HG03108 (cell line): Measurements from ENCODE around the gene ANK3.

Experiments
- ATAC-seq: cut with Tn5 transposase; IDR thresholded peaks from one replicate; pipeline ENCODE4 v1.9.1; 2021; ENCODE audit warnings: moderate library complexity; ENCODE audit not compliant: unreplicated experiment

ANK3 gene

GRCh38 chr10:60107308-60107976, 282.2 kb downstream of the ANK3 start:
- no peak for ATAC-seq

DNA sequence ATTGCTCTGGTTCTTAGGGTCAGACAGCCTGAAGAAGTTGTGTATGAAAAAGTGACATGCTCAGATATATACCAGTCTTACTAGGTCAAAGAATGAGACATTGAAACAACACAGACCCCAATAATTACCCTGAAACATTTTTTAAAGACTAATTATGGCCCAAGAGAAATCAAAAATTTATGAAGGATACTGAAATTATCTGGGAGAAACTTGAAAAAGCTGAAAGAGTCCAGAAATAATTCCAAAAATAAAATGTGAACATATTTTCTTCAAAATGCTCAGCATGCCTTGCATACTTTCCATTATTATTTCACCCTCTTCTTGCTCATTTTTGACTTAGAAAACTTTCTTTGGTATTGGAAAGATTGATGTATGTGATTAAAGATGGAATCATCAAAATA, 284.4 kb downstream of the ANK3 start:
- no peak for ATAC-seq

- no peak for ATAC-seq
Measured at GRCh38 chr10:60101821-60102220, 287.9 kb downstream of the ANK3 start.

DNA sequence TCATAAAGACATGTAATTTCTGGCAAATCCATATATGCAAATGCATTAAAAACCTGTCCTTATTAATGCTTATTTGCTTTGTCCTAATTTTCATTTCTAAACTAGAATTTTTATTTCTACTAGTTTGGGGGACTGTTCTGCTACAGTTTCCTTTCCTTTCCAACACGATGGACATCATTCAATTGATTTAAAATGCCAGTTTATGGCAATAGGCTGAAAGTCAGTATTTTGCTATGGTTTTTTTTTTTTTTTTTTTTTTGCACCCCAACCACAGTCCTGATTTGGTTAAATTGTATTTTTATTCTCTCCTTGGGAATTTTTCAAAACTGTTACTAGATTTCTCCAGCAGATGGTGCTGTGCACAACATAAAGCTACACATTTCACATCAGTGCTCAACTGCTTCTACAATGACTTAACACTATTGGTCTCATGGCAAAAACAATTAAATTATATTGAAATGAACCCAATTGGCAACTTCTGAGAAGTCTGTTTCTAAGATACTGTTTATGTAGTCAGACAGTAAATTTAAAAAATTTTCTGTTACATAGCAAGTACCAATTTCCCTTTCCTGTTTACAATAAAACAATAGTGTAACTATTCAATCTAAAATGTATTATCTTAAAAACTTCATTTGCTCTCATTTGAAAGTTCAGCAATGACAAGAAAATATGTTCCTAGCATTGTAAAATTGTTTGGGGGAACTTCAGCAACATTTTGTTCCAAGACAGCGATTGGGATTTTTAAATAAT, 289.5 kb downstream of the ANK3 start:
- ATAC-seq, result peak; percentile 46

- no peak for ATAC-seq
Measured at GRCh38 chr10:60098677-60099601, 290.7 kb downstream of the ANK3 start.

GRCh38 chr10:60096761-60097513, 292.7 kb downstream of the ANK3 start:
- ATAC-seq, result peak; percentile 52

DNA sequence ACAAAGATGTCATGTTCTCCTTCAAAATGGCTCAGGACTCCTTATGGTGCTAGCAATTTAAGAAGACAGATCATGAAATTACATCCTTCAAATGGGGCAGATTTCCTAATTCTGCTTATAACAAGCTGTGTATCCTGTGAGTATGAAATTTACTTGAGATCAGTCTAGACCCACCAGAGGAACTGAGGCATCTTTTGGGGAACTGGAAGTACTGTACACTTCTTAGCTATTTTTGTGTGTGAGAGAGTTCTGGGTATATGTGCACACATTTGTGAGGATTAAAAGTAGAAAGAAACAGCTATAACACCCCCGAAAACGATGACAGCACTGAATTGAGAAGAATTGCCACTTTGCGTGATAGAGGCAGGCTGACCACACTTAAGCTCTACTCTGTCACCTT, 296.4 kb downstream of the ANK3 start:
- no peak for ATAC-seq

DNA sequence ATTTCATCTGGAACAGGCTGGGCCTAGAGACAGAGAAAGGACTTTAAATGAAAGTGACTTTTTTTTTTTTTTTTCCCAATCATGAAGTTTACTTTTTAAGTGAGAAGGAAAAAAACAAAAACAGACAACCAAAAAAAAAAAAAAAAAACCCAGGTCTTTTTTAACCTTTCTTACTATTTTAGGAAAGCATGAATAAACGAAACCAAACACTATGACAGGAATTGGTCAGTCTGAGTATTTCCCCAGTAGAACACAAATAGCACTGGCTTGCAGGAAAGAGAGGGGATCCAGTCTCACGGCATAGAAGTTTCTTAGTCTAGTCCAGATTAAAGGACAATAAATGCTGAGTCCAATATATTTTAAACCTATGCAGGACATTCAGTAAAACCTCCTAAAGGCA, 302.8 kb downstream of the ANK3 start:
- ATAC-seq, result peak; percentile 87

DNA sequence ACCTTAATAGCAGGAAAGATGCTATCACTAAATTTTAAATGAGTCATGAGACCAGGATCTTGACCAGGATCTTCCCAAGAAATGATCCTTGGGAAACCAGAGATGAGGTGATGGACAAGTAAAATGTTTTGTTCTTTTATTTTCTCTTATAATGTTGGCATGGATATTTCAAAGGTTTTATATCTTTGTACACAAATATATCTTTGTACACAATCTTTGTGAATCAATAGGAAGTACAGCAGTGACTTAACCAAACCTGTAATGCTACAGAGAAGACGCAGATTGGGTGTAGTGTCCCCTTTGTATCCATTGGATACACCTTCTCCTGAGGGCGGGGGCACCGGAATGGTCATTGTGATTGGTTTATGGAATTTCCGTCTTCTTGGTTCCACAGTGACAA, 303.3 kb downstream of the ANK3 start:
- ATAC-seq, result no peak

GRCh38 chr10:60082744-60083344, 306.8 kb downstream of the ANK3 start:
- no peak for ATAC-seq

DNA sequence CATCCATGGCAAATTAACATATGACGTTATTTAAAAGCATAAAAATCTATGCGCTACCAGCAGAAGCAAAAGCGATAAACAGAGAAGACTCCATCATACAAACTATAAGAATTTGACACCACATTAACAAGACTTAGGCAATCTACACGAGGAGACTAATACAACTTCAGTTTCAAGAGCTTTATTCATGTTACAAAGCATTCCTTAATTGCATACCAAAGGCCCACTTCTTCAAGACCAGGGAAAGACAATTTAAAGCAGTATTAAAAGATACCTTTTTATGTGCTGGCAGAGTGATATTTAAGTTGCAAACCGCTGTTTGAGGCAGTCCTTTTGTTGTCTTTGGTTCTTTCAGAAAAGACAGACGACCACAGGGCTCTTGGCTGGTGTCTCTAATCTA, 307.3 kb downstream of the ANK3 start:
- ATAC-seq, result no peak

- ATAC-seq, result peak; percentile 93
Measured at GRCh38 chr10:60073781-60074656, 315.7 kb downstream of the ANK3 start.

DNA sequence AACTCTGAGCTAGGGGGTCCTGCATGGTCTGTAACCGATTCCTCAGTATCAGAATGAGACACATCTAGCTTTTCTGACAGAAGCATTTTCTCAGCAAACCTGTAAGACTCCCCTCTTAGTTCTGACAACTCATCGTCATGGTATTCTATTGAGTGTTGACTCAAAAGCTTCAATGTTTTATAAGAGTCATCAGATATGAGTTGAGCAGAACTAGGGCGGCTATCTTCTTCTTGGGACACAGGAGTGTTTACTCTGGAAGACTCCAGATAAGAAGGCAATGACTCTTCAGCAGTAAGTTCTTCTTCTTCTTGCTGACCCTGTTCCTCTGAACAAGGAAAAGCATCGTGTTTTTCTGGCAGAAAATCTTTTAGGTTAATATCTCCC, 316.3 kb downstream of the ANK3 start:
- no peak for ATAC-seq

DNA sequence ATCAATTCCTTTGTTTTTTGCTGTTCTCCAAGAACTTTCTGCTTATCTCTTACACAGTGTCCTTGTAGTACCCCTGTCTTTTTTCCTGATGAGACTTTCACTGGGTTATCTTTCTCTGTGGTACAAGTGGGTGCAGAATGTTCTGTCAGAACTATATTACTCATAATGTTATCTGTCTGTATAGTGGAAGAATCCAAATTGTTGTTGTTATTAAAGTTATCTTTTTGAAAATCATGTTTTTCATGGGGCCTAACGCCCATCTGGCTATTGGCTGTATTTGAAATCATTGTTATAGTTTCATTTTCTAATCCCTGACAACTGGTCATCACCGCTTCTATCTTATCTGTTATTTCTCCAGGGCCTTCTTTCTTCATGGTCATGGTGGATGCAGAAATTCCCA, 320.4 kb downstream of the ANK3 start:
- ATAC-seq, result no peak

DNA sequence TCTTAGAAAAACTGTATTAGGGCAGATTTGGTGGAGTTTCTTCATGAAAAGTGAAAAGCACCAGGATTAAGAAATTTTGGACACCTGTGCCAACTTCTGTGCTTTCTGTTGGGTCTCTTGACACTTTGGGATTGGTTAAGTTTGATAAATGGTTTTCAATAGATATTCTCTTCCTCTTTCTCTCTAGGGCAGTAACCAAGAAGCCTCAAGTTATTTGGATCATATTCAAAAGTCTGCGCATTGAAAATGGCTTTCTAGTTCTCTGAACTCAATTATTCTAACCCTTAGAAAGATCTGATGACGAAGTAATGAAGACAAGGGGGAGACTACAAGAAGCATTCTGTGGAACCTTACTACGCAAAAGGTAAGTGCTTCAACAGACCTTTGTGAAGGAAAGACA, 339.3 kb downstream of the ANK3 start:
- no peak for ATAC-seq

DNA sequence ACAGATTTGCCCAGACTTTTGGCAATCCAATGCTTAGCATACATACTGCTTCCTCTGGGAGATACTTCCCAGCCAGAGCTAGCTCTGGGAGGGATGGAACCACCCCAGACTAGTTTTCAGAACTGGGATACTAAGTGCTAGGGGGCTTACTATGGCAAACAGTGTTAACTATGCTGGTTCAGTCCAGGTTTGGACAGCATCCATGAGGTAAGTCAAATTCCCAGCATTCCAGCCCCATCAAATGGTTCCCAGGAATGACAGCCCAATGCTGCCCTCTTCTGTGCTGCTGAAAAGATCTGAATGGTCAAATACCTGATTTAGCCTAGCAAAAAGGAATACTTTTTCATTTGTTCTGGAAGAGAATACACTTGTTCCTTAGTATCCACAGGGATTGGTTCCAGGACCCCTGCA, 341.6 kb downstream of the ANK3 start:
- ATAC-seq, result no peak

- ATAC-seq, result no peak
Measured at GRCh38 chr10:60045571-60045970, 344.1 kb downstream of the ANK3 start.

DNA sequence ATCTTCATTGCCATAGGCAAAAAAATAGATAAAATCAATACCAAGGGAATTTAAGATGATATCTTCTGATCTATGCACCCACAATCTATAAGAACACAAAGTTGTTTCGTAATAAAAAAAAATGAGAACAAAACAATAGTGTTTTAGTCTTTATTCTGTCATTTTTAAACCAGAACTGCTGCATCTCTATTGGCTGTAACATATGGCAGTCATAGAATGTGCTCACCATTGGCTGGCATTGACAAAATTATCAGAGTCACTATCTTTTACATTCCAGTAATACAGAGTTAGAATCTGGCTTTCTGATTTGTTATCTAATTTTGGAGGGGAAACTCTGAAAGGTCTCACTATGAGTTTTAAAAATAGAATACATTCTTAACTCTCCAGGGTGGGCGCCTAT, 344.7 kb downstream of the ANK3 start:
- ATAC-seq, result no peak

GRCh38 chr10:60044242-60044641, 345.4 kb downstream of the ANK3 start:
- ATAC-seq, result no peak
